NB4 (cell line): ENCODE data around the gene EIF2D.

ENCODE experiments used
- MAX ChIP-seq: IDR thresholded peaks from 2 replicates; pipeline ENCODE4 v1.6.1; 2011; ENCODE audit warnings: low read depth, low read length
- POLR2A ChIP-seq: IDR thresholded peaks from 2 replicates; pipeline ENCODE4 v1.6.1; 2011; ENCODE audit warnings: mild to moderate bottlenecking; ENCODE audit not compliant: insufficient read length; ENCODE audit errors: extremely low read depth
- TF ChIP-seq, protein P1 (sequence below): IDR thresholded peaks from one replicate; pipeline ENCODE4 v1.5.1; 2012; ENCODE audit warnings: low read depth, low read length

DNA sequence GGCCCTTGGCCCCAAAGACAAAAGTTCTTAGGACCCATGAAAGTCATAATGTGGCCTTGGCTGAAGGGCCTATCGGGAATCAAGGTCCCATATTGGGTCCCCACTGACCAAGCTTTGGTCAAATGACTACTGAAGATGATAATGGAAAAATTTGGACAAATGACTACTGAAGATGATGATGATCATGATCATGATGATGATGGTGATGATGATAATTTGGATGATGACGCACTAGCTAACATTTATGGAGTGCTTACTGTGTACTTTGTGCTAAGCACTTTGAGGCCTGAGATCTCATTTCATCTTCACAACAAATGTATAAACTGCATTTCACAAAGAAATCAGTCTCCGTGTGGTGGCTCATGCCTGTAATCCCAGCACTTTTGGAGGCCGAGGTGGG is 39.4 kb downstream of the EIF2D start:
- no peak for TF ChIP-seq POLR2A
- TF ChIP-seq, protein P1, sequence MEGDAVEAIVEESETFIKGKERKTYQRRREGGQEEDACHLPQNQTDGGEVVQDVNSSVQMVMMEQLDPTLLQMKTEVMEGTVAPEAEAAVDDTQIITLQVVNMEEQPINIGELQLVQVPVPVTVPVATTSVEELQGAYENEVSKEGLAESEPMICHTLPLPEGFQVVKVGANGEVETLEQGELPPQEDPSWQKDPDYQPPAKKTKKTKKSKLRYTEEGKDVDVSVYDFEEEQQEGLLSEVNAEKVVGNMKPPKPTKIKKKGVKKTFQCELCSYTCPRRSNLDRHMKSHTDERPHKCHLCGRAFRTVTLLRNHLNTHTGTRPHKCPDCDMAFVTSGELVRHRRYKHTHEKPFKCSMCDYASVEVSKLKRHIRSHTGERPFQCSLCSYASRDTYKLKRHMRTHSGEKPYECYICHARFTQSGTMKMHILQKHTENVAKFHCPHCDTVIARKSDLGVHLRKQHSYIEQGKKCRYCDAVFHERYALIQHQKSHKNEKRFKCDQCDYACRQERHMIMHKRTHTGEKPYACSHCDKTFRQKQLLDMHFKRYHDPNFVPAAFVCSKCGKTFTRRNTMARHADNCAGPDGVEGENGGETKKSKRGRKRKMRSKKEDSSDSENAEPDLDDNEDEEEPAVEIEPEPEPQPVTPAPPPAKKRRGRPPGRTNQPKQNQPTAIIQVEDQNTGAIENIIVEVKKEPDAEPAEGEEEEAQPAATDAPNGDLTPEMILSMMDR, result no peak
- no peak for TF ChIP-seq MAX
